ENCODE data around the gene RNF13.

The RNF13 gene

DNA sequence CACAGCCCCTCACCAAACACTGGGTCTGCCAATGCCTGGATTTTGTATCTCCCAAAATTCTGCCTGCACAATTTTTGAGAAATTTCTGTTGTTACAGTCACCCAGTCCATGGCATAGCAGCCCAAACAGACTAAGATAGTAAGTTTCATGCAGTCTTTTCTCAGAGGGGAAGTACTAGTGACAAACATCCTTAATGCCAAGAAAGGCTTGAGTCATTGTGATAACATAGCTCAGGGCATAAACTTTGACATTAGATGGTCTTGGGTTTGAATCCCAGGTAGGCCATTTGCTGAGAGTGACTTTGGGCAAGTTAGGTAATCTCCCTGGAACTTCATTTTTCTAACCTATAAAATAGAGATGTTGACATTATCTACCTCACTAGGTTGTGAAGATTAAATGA is 193.8 kb downstream of the RNF13 start:
- FAIRE-seq: no peak
